Coronary artery (tissue), 2 donors: ENCODE measurements around the gene IL23R.

ENCODE experiments used
- DNase-seq: peaks from one replicate; pipeline ENCODE4 v3.0.0-alpha.2; 2017; ENCODE audit warnings: low spot score
- H3K27ac ChIP-seq, 2 donors: fragments of 200-600 bp; sonication (generic); one replicate each; pipeline ENCODE4 v1.5.1; 2016 to 2019
- H3K4me3 ChIP-seq: fragments of 200-600 bp; sonication (generic); 2 replicates; pipeline ENCODE4 v1.5.1; 2016; ENCODE audit warnings: mild to moderate bottlenecking, moderate library complexity
- TF ChIP-seq, protein P1 (sequence below): fragments of 200-600 bp; sonication (generic); IDR thresholded peaks from one replicate; pipeline ENCODE4 v1.5.1; 2019; ENCODE audit warnings: antibody characterized with exemption

The IL23R gene

DNA sequence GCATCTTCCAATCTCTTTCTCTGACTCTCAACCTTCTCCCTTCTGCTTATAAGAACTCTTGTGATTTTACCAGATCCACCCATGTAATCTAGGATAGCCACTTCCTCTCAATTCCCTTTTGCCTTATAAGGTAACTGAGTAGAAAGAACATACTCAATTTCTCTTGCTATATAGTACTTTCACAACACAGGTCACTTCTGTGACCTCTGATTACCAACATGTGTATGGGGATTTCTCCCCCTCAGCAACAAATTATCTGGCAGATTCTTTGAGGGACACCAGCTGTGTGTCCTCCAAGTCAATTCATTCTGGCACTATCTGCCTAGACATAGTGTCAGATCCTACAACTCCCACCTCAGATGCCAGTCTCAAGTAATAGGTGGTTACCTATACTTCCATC lies 62.5 kb downstream of the IL23R start:
- Histone ChIP-seq H3K4me3 (no peak overlapping the region), H3K27ac (no peak overlapping the region)
- no peak for DNase-seq
- TF ChIP-seq, protein P1, sequence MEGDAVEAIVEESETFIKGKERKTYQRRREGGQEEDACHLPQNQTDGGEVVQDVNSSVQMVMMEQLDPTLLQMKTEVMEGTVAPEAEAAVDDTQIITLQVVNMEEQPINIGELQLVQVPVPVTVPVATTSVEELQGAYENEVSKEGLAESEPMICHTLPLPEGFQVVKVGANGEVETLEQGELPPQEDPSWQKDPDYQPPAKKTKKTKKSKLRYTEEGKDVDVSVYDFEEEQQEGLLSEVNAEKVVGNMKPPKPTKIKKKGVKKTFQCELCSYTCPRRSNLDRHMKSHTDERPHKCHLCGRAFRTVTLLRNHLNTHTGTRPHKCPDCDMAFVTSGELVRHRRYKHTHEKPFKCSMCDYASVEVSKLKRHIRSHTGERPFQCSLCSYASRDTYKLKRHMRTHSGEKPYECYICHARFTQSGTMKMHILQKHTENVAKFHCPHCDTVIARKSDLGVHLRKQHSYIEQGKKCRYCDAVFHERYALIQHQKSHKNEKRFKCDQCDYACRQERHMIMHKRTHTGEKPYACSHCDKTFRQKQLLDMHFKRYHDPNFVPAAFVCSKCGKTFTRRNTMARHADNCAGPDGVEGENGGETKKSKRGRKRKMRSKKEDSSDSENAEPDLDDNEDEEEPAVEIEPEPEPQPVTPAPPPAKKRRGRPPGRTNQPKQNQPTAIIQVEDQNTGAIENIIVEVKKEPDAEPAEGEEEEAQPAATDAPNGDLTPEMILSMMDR, result no peak

DNA sequence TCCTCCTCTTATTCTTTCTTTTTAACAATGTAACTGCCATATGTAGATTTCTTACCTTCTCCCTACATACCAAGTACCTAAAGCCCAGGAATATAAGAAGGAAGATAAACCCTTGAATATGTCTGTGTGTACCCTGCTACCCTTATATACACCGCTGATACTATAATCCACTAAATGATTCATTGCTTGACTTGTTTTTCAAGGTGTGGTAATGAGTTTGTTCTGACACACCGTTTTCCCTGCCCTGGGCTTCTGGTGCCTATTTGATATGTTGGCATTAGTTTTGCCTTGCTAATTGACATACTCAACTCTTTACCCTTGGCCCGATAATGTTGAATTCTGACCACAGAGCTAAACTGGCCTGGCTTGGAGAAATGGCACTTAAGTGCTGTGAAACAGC lies 64.3 kb downstream of the IL23R start:
- H3K27ac ChIP-seq, result no peak overlapping the region
- TF ChIP-seq, protein P1, result no peak
- H3K4me3 ChIP-seq, result no peak overlapping the region
- no peak for DNase-seq

DNA sequence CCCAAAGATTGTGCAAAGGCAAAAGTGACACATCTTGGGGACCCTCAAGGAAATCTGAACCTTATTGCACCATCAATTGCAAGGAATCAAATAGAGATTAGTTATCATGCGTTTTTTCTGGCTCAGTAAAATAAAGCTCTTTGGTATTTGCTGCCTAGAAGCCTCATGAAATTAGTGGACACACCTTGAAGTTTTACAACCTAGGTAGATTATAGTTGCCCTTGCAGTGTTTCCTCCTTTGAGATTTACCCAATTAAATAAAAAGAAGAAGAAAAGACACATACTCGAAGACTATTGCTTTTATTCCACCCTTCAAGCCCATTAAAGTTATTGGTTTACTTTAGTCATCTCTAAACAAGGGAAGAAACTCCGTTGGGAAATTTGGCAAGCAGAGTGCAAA lies 70.0 kb downstream of the IL23R start:
- Histone ChIP-seq H3K27ac (no peak overlapping the region), H3K4me3 (no peak overlapping the region)
- DNase-seq, result no peak
- TF ChIP-seq, protein P1, result no peak

DNA sequence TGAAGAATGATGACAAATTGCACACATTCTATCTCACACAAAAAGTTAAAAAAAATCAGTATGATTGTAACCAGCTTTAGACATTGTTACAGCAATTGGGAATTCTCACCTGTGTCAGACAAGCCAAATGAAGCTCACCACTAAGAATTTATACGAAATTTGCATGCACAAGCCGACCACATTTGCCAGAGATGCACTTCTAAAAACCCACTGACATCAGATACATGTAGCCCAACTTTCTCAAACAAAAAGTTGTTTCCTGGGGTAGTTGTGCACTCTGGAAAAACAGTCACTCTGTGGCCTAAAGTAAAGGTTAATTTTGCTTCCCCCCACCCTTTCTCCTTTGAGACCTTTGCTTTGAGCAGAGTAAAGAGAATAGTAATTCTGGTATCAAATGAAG lies 73.5 kb downstream of the IL23R start:
- no peak for DNase-seq
- Histone ChIP-seq H3K27ac (no peak overlapping the region), H3K4me3 (no peak overlapping the region)
- TF ChIP-seq, protein P1, result no peak

DNA sequence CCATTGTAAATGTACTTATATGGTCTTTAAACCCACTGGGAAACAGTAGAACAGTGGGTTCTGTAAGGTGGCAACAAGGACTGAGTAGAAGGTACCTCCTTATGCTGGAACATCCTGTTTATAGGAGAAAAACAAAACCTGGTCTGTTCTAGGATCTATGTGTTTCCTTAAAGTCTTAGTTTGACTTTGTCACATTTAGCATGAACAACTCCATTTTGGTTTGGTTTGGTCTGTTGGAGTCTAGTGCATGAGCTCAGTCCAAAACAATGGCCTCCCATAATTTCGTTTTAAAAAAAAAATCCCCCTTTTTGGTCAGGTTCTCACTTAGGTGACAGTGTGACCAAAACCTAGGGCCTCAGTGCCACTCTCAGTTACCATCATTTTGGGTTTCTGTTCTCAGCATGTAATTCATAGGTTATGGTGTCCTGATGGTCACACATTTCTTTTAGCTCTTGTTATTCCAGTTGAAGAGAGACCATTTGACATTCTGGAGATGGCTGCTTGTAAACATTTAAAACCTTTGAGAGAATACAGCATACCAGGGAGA lies 75.0 kb downstream of the IL23R start:
- no peak overlapping the region for H3K4me3 ChIP-seq
- DNase-seq, result no peak
- TF ChIP-seq, protein P1, result no peak
- H3K27ac ChIP-seq, result no peak overlapping the region

DNA sequence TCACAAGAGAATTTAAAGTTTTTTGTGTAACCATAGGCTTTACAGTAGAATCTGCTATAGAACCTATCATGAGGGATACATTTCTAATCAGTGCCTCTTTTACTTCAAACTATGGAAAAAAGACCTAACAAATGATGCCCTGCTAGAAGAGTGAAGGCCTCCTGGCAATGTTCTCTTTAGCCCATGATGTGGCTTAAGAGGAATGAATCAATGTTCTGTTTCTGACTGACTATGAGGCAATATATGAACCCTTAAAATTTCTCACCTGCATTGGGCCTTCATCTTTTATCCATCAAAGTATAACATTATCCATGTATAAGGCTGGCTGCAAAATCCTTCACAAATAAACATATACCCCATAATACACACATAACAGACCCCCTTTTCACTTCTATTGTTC lies 75.8 kb downstream of the IL23R start:
- no peak overlapping the region for H3K27ac ChIP-seq
- TF ChIP-seq, protein P1, result no peak
- no peak for DNase-seq
- H3K4me3 ChIP-seq, result no peak overlapping the region

DNA sequence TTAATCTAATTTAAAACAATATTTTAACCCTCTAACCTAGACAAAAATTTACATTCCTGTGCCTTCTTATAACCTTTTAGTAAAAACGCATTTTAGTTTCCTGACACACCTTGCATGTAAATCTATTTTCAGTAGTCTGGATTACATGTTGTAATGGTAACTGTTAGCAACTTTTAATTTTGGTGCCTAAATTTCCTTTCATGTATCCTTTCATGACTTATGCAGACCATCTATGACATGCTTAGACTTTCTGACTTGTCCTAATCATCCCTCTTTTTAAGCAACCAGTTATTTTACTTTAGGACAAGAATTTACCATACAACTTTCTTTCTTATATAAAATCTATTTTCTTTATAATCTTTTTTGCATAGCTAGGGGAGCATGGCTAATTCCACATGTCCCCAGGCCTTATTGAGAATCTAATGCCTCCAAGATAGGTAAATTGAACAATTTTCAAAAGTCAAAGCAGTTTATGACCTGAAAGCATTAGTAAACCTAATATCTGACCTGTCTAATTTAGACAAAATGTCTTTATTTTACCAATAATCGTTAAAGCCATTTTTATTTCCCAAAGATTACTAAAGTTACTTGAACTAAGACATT lies 83.9 kb downstream of the IL23R start:
- Histone ChIP-seq H3K27ac (no peak overlapping the region), H3K4me3 (no peak overlapping the region)
- no peak for DNase-seq
- TF ChIP-seq, protein P1, result no peak
